ENCODE results near the gene SFRP2.

The SFRP2 gene

DNA sequence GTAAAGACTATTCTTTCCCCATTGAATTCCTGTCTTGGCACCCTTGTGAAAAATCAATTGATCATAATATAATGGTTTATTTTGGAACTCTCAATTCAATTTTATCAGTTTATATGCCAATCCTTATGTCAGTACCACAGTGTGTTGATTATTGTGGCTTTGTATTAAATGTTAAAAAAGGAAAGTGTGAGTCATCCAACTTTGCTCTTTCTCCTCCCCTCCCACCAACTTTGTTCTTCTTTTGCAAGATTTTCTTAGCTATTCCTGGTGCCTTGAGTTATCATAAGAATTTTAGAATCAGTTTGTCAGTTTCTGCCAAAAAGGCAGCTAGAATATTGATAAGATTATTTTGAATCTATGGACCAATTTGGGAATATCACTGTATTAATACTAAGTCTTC lies 17.8 kb downstream of the SFRP2 start:
- DNase-seq (ENCODE audit: low spot score), result no peak

- no peak for DNase-seq (ENCODE audit: low spot score)
These were observed 22.1 kb downstream of the SFRP2 start for GRCh38 chr4:153766758-153767157.

DNA sequence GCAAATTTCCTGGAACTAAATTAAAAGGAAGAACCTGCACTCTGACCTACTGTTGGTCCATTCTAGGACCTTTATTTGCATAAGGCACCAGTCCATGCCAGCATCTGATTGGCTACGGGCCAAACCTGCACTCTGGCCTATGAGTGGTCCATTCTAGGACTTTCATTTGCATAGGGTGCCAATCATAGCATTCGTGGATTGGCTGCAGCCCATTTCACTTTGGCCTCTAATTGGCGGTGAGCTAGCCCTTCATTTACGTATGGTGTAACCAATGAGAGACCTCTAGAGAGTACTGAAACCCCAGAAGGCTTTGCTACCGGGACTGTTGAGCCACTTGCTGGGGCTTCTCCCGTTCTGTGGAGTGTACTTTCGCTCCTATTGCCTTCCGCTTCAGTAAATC lies 23.0 kb downstream of the SFRP2 start:
- no peak for DNase-seq (ENCODE audit: low spot score)

- DNase-seq (ENCODE audit: low spot score), result no peak
These were observed 24.1 kb downstream of the SFRP2 start for GRCh38 chr4:153764601-153765368.

GRCh38 chr4:153763404-153763803 lies 25.5 kb downstream of the SFRP2 start:
- no peak for DNase-seq (ENCODE audit: low spot score)

GRCh38 chr4:153759407-153760316 lies 29.2 kb downstream of the SFRP2 start, which contains the start of gene RNF175:
TSS of gene RNF175 (minus strand) at chr4:153760024. CDS start at chr4:153759862, 162 bp downstream.
- DNase-seq (ENCODE audit: low spot score), result no peak

DNA sequence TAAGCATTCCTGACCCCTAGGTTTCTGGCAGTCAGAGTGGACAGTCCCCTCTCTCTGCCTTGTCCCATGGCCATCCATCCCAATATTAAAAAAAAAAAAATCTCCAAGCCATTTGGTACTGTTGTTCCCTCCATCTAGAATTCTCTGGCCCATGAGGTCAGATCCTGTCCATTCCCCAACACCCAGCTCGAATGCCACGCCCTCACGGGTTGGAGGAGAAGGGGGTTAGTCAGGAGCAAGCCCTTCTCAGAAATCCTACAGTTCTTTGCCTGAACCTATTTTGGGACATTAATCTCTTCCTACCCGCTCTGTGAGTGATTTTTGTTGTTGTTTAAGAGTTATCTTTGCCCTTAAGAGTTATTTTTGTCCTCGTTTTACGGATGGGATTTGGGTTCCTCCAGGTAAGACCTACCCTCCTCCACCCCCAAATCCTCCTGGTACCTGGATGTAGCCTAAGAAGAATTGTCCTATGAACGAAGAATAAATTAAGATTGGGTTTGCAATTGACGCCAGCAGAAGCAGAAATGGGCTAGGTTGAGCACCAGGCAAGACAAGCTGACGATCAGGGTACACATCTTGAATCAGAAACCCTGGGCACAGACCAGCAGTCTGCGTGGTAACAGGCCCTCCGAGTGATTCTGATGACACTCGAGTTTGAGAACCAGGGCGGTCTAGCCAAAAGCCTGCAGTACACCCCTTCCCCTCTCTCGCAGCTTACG lies 30.0 kb downstream of the SFRP2 start:
- DNase-seq (ENCODE audit: low spot score), result no peak

GRCh38 chr4:153758136-153758535 lies 30.7 kb downstream of the SFRP2 start:
- DNase-seq (ENCODE audit: low spot score), result no peak

DNA sequence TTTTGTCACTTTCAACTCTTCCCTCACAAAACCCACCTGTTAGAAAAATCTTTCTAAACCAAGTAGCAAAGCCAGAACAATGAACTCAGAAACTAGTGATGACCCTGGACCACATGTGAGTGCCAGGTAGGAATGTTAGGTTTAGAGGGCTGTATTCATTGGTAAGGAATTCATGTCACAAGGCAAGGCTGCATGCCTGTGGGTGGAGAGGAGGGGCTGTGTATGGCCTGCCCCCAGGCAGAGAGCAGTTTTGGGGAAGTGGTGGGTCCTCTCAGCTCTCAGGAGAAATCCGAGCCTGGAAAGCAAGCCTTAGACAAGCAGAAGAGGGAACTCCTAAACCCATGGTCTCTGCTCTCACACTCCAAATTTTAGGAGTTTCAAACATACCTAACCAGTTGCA lies 31.5 kb downstream of the SFRP2 start:
- no peak for DNase-seq (ENCODE audit: low spot score)

- DNase-seq (ENCODE audit: low spot score), result peak; percentile 58
These were observed 33.7 kb downstream of the SFRP2 start for GRCh38 chr4:153755186-153755585.

DNA sequence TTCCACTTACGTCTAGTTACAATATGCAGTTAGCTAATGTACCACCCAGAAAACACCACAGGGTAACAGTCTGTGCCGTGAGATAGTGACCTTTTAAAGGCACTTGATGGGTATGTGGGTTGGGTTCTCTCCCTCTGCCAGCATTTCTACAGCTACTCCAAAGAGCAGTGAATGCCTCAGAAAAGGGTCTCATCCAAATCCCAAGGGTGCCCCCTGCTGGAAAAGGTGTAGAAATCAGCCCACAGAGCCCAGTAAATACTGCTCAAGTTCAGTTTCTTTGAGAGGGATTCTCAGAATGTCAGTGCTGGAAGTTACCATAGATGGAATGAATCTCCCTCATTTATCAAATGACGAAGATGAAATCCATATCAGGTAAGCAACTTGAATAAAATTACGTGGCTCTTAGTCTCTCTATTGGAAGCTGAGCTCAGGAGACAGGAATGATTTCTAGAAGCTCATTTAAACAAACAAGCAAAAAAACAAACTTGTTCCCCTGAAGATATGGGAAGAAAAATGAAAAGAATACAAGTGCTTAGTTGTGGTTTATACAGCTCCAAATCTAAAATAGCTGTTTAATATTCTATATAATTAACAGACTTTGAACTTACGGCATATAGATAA lies 38.6 kb downstream of the SFRP2 start:
- peak; percentile 85 for DNase-seq (ENCODE audit: low spot score)

GRCh38 chr4:153748378-153748777 lies 40.5 kb downstream of the SFRP2 start:
- no peak for DNase-seq (ENCODE audit: low spot score)

DNA sequence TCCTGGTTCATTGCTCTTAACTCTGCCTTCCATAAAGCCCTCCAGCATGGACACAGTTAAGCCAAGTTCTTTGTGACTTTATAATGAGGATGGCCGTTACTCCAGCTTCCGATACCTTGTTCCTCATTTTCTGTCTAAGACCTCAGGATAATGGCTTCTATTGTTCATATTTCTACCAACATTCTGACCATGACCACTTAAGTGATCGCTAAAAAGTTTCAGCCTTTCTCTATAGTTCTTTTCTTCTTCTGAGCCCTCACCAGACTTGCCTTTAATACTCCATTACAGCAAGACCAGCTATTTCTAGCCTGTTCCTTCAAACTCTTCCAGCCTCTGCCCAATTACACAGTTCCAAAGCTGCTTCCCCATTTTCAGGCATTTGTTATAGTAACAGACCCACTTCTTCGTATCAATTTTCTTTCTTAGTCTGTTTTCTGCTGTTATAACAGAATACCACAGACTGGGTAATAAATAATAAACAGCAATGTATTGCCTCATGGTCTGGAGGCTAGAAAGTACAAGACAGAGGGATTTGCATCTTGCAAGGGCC lies 41.4 kb downstream of the SFRP2 start:
- peak; percentile 62 for DNase-seq (ENCODE audit: low spot score)

- DNase-seq (ENCODE audit: low spot score), result no peak
These were observed 43.2 kb downstream of the SFRP2 start for GRCh38 chr4:153745651-153746050.

GRCh38 chr4:153741541-153741940 lies 47.3 kb downstream of the SFRP2 start:
- DNase-seq (ENCODE audit: low spot score), result no peak

DNA sequence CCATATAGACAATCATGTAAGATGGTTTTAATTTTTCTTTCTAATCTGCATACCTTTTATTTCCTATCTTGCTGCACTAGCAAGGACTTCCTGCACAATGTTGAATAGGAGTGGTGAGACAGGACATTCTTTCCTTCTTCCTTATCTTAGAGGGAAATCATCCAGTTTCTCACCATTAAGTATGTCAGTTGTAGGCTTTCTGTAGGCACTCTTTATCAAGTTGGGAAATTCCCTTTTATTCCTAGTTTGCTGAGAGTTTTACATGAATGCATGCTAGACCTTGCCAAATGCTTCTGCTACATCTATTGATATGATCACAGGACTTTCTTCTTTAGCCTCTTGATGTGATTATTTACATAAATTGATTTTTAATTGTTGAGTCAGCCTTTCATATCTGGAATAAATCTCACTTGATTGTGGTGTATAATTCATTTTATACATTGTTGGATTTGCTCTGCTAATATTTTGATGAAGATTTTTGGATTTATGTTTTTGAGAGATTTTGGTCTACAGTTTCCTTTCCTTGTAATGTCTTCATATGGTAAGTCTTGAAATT lies 52.9 kb downstream of the SFRP2 start:
- DNase-seq (ENCODE audit: low spot score), result peak; percentile 40

- no peak for DNase-seq (ENCODE audit: low spot score)
These were observed 55.0 kb downstream of the SFRP2 start for GRCh38 chr4:153733751-153734448.

DNA sequence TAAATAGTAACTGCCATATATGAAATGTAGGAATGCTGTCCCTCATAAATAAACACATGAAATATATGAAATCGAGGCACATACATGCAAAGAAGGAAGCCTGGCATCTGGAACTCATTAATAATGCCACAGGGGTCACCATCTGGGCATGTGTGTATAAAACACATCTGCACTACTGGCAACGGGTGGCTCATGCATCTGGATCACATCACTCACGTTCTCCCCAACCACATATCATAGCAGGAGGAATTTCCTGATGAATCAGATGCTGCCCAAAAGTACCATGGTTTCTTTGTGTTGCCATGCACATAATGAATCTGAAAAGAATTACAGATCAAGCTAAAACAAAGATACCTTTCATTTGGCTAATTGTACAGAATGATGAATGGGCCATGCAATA lies 57.6 kb downstream of the SFRP2 start:
- peak; percentile 97 for DNase-seq (ENCODE audit: low spot score)
